Middle frontal gyrus (tissue), 1 donor: ENCODE results near the gene CELSR3.

ENCODE experiments used
- DNase-seq: peaks from one replicate; pipeline ENCODE4 v3.0.0-alpha.2; 2015; ENCODE audit warnings: low spot score; ENCODE audit errors: extremely low spot score

The CELSR3 gene

GRCh38 chr3:48662753-48663488, at the start of gene CELSR3:
TSS of gene CELSR3 (minus strand) at chr3:48662886. CDS start at chr3:48662634, 252 bp downstream.
- DNase-seq = peak; percentile 79

GRCh38 chr3:48711727-48712126, 49.0 kb upstream of the CELSR3 start:
- no peak for DNase-seq

GRCh38 chr3:48709051-48709461, 46.4 kb upstream of the CELSR3 start:
- DNase-seq = no peak

GRCh38 chr3:48708481-48708889, 45.8 kb upstream of the CELSR3 start:
- DNase-seq = no peak

- no peak for DNase-seq
Observed at GRCh38 chr3:48707157-48707556, 44.5 kb upstream of the CELSR3 start.

GRCh38 chr3:48702320-48702920, 39.7 kb upstream of the CELSR3 start:
- DNase-seq = no peak

GRCh38 chr3:48700731-48701405, 38.2 kb upstream of the CELSR3 start:
- no peak for DNase-seq

- no peak for DNase-seq
Observed at GRCh38 chr3:48698891-48699290, 36.2 kb upstream of the CELSR3 start.

- DNase-seq = no peak
Observed at GRCh38 chr3:48697952-48698351, 35.3 kb upstream of the CELSR3 start.

- DNase-seq = no peak
Observed at GRCh38 chr3:48696601-48697000, 33.9 kb upstream of the CELSR3 start.

- DNase-seq = no peak
Observed at GRCh38 chr3:48696156-48696555, 33.5 kb upstream of the CELSR3 start.

- DNase-seq = no peak
Observed at GRCh38 chr3:48695393-48695753, 32.7 kb upstream of the CELSR3 start.

GRCh38 chr3:48694610-48695392, 32.1 kb upstream of the CELSR3 start:
- peak; percentile 67 for DNase-seq

- DNase-seq = no peak
Observed at GRCh38 chr3:48693826-48694225, 31.1 kb upstream of the CELSR3 start.

GRCh38 chr3:48692551-48692950, 29.9 kb upstream of the CELSR3 start:
- no peak for DNase-seq

GRCh38 chr3:48690846-48691458, 28.3 kb upstream of the CELSR3 start:
- no peak for DNase-seq

- DNase-seq = no peak
Observed at GRCh38 chr3:48689384-48689783, 26.7 kb upstream of the CELSR3 start.

- DNase-seq = no peak
Observed at GRCh38 chr3:48688737-48689075, 26.0 kb upstream of the CELSR3 start.

GRCh38 chr3:48688032-48688736, 25.5 kb upstream of the CELSR3 start:
- no peak for DNase-seq

GRCh38 chr3:48687220-48687678, 24.6 kb upstream of the CELSR3 start:
- DNase-seq = no peak
